Transverse colon (tissue), 3 donors: ENCODE measurements around the gene HAS3.

ENCODE experiments used
- CTCF ChIP-seq, 5 experiments: fragments of 200-600 bp in 3 of 5; fragments of 450-650 bp in 2 of 5; sonication (generic) in 3 of 5; IDR thresholded peaks; 1 replicate in 2 of 5; 2 replicates in 3 of 5; pipeline ENCODE4 v1.5.1; 2016 to 2017; ENCODE audit warnings: antibody characterized with exemption in 5 of 5, inconsistent platforms in 3 of 5, mild to moderate bottlenecking in 2 of 5, moderate library complexity in 1 of 5
- POLR2A ChIP-seq: fragments of 450-650 bp; IDR thresholded peaks from one replicate; pipeline ENCODE4 v1.6.1; 2016; ENCODE audit warnings: antibody characterized with exemption, mild to moderate bottlenecking, moderate library complexity

- TF ChIP-seq CTCF (IDR thresholded peaks at IDR 0.05) = no peak
- TF ChIP-seq POLR2A = no peak
Observed at GRCh38 chr16:69118468-69118867, 13.0 kb downstream of the HAS3 start.
